Left ventricle myocardium inferior (tissue), 1 donor: ENCODE data around the gene MEI1. TPM values are rescaled to one million over a fixed set of nuclear protein-coding genes. Genes with fewer than 3 reads are reported as not detected.

Source experiments
- DNase-seq: peaks from one replicate; pipeline ENCODE4 v3.0.0-alpha.2; 2020
- H3K27ac ChIP-seq: fragments of 200-600 bp; replicated peaks from 2 replicates; pipeline ENCODE4 v1.8.0; 2021
- H3K27me3 ChIP-seq: fragments of 200-600 bp; 2 replicates; pipeline ENCODE4 v1.8.0; 2021; ENCODE audit warnings: low read depth
- H3K36me3 ChIP-seq: fragments of 200-600 bp; 2 replicates; pipeline ENCODE4 v1.8.0; 2021
- H3K4me1 ChIP-seq: fragments of 200-600 bp; 2 replicates; pipeline ENCODE4 v1.8.0; 2021
- H3K4me3 ChIP-seq: fragments of 200-600 bp; 2 replicates; pipeline ENCODE4 v1.8.0; 2021; ENCODE audit warnings: mild to moderate bottlenecking, moderate library complexity
- H3K9me3 ChIP-seq: fragments of 200-600 bp; replicated peaks from 2 replicates; pipeline ENCODE4 v1.8.0; 2021
- CTCF ChIP-seq: fragments of 200-600 bp; IDR thresholded peaks from 2 replicates; pipeline ENCODE4 v1.8.0; 2021; ENCODE audit warnings: antibody characterized with exemption, mild to moderate bottlenecking, borderline replicate concordance
- intact Hi-C: fragments of 100-400 bp; cut with micrococcal nuclease; formaldehyde crosslinking; loops from one replicate; pipeline ENCODE4 v1.11.0; 2022
- total RNA-seq: library from RNA; stranded (reverse); fragmentation: NEBNext Ultra II Directional; extraction: Animal tissue kit (Norgen Biotek cat#: 25700); gene quantifications from one replicate; pipeline ENCODE4 v1.2.1, GENCODE V29; 2021
- donor health status: DM: no; HTN: yes; CAD: no; lungs with severe emphysema.

Gene MEI1
- total RNA-seq, 1 donor from 2014 or later: 0.74 TPM

GRCh38 chr22:41656556-41656955 lies 42.7 kb upstream of the MEI1 start:
- Histone ChIP-seq H3K9me3 (no peaks in the 10 kb centered on the region), H3K36me3 (peaks cover 100% of the 10 kb centered on the region), H3K4me1 (peaks cover 35% of the 10 kb centered on the region), H3K4me3 (no peak overlapping the region), H3K27me3 (no peaks in the 10 kb centered on the region), H3K27ac (no peak overlapping the region)
- TF ChIP-seq CTCF: no peak
- DNase-seq: no peak
- intact Hi-C loops: no loop called here

GRCh38 chr22:41657709-41658108 lies 41.6 kb upstream of the MEI1 start:
- H3K27ac ChIP-seq: peak overlapping the region; percentile 88
- H3K9me3 ChIP-seq: no peaks in the 10 kb centered on the region
- intact Hi-C loops: no loop called here
- H3K27me3 ChIP-seq: no peaks in the 10 kb centered on the region
- H3K4me3 ChIP-seq: no peak overlapping the region
- peaks cover 100% of the 10 kb centered on the region for H3K36me3 ChIP-seq
- no peak for TF ChIP-seq CTCF
- H3K4me1 ChIP-seq: peaks cover 35% of the 10 kb centered on the region
- DNase-seq: no peak

- no peak overlapping the region for H3K4me3 ChIP-seq
- peak overlapping the region; percentile 88 for H3K27ac ChIP-seq
- peaks cover 35% of the 10 kb centered on the region for H3K4me1 ChIP-seq
- DNase-seq: no peak
- TF ChIP-seq CTCF: no peak
- intact Hi-C loops: no loop called here
- H3K36me3 ChIP-seq: peaks cover 100% of the 10 kb centered on the region
- no peaks in the 10 kb centered on the region for H3K9me3 ChIP-seq
- H3K27me3 ChIP-seq: no peaks in the 10 kb centered on the region
These were observed 40.4 kb upstream of the MEI1 start for GRCh38 chr22:41658869-41659268.

- no peak for TF ChIP-seq CTCF
- no peak overlapping the region for H3K4me3 ChIP-seq
- no peaks in the 10 kb centered on the region for H3K9me3 ChIP-seq
- H3K4me1 ChIP-seq: peaks cover 30% of the 10 kb centered on the region
- H3K36me3 ChIP-seq: peaks cover 100% of the 10 kb centered on the region
- H3K27ac ChIP-seq: peak overlapping the region; percentile 88
- peak; percentile 30 for DNase-seq
- intact Hi-C loops: no loop called here
- H3K27me3 ChIP-seq: no peaks in the 10 kb centered on the region
These were observed 39.4 kb upstream of the MEI1 start for GRCh38 chr22:41659941-41660340.

GRCh38 chr22:41660416-41660815 lies 38.9 kb upstream of the MEI1 start:
- Histone ChIP-seq H3K4me1 (peaks cover 29% of the 10 kb centered on the region), H3K4me3 (no peak overlapping the region), H3K36me3 (peaks cover 100% of the 10 kb centered on the region), H3K27ac (peak overlapping the region; percentile 88), H3K9me3 (no peaks in the 10 kb centered on the region), H3K27me3 (no peaks in the 10 kb centered on the region)
- TF ChIP-seq CTCF: no peak
- intact Hi-C loops: no loop called here
- DNase-seq: peak; percentile 49

- peaks cover 93% of the 10 kb centered on the region for H3K36me3 ChIP-seq
- H3K4me1 ChIP-seq: peaks cover 23% of the 10 kb centered on the region
- intact Hi-C loops: no loop called here
- TF ChIP-seq CTCF: no peak
- H3K27ac ChIP-seq: peak overlapping the region; percentile 88
- no peaks in the 10 kb centered on the region for H3K9me3 ChIP-seq
- no peak for DNase-seq
- no peaks in the 10 kb centered on the region for H3K27me3 ChIP-seq
- no peak overlapping the region for H3K4me3 ChIP-seq
These were observed 38.2 kb upstream of the MEI1 start for GRCh38 chr22:41661088-41661487.
